ENCODE results near the gene CAMTA1. TPM values are rescaled to one million over a fixed set of nuclear protein-coding genes. Genes with fewer than 3 reads are reported as not detected.

CAMTA1 gene
- total and polyA plus RNA-seq, 2 experiments from 2014 or later: 89.0 to 145 TPM

GRCh38 chr1:6999826-7000225 is 214.6 kb downstream of the CAMTA1 start:
- Histone ChIP-seq H2AFZ (no peak overlapping the region), H3K9me2 (replicated peaks; ENCODE audit: insufficient read depth) (no peaks in the 10 kb centered on the region), H3K4me3 (no peak overlapping the region), H3K4me2 (no peak overlapping the region), H4K20me1 (ENCODE audit: insufficient read depth, poor library complexity, severe bottlenecking) (no peaks in the 10 kb centered on the region), H3K4me1 (ENCODE audit: insufficient read depth) (no peaks in the 10 kb centered on the region), H3K36me3 (replicated peaks; ENCODE audit: insufficient read depth, low read depth) (no peaks in the 10 kb centered on the region), H3K9me3 (ENCODE audit: low read depth) (no peaks in the 10 kb centered on the region), H3K27me3 (no peaks in the 10 kb centered on the region), H3K79me2 (no peaks in the 10 kb centered on the region), H3K27ac (no peak overlapping the region)
- 88% methylated on average over 6 of the region's 6 CpGs for WGBS (ENCODE audit: low lambda C conversion rate, missing lambda C conversion rate)
- TF ChIP-seq EZH2phosphoT487 (IDR thresholded peaks at IDR 0.05; ENCODE audit: low read depth, severe bottlenecking, unreplicated experiment) (no peak), EZH2 (IDR thresholded peaks at IDR 0.05; ENCODE audit: borderline replicate concordance) (no peak)
- TF ChIP-seq, protein P1, sequence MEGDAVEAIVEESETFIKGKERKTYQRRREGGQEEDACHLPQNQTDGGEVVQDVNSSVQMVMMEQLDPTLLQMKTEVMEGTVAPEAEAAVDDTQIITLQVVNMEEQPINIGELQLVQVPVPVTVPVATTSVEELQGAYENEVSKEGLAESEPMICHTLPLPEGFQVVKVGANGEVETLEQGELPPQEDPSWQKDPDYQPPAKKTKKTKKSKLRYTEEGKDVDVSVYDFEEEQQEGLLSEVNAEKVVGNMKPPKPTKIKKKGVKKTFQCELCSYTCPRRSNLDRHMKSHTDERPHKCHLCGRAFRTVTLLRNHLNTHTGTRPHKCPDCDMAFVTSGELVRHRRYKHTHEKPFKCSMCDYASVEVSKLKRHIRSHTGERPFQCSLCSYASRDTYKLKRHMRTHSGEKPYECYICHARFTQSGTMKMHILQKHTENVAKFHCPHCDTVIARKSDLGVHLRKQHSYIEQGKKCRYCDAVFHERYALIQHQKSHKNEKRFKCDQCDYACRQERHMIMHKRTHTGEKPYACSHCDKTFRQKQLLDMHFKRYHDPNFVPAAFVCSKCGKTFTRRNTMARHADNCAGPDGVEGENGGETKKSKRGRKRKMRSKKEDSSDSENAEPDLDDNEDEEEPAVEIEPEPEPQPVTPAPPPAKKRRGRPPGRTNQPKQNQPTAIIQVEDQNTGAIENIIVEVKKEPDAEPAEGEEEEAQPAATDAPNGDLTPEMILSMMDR (IDR thresholded peaks at IDR 0.05; ENCODE audit: poor library complexity): no peak
- DNase-seq (ENCODE audit: low spot score): no peak

DNA sequence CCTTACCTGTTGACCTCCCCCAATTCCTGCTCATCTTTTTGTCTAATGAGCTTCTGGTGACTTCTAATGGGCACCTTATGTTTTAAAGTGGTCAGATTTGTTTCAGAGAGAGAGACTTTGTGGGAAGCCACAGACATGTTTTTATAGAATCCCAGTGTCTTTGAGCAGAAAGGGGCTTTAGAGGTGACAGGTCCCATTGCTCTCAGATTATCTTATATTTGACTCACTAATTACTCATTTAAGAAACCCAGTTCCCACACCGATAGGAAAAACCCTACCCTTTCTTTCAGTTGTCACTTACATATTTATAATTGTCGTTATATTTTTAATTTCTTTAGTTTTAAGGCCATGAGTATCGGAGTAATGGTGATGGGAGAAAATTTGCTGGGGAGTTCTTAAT is 215.5 kb downstream of the CAMTA1 start:
- no peak for DNase-seq (ENCODE audit: low spot score)

GRCh38 chr1:7002728-7003127 is 217.5 kb downstream of the CAMTA1 start:
- Histone ChIP-seq H3K27ac (no peak overlapping the region), H3K79me2 (no peaks in the 10 kb centered on the region), H3K36me3 (replicated peaks; ENCODE audit: insufficient read depth, low read depth) (no peaks in the 10 kb centered on the region), H3K9me2 (replicated peaks; ENCODE audit: insufficient read depth) (no peaks in the 10 kb centered on the region), H4K20me1 (ENCODE audit: insufficient read depth, poor library complexity, severe bottlenecking) (no peaks in the 10 kb centered on the region), H3K4me2 (no peak overlapping the region), H3K4me3 (no peak overlapping the region), H3K27me3 (no peaks in the 10 kb centered on the region), H3K9me3 (ENCODE audit: low read depth) (no peaks in the 10 kb centered on the region), H2AFZ (no peak overlapping the region), H3K4me1 (ENCODE audit: insufficient read depth) (no peaks in the 10 kb centered on the region)
- 81% methylated on average over 8 of the region's 8 CpGs for WGBS (ENCODE audit: low lambda C conversion rate, missing lambda C conversion rate)
- TF ChIP-seq EZH2 (IDR thresholded peaks at IDR 0.05; ENCODE audit: borderline replicate concordance): no peak
- no peak for TF ChIP-seq EZH2phosphoT487 (IDR thresholded peaks at IDR 0.05; ENCODE audit: low read depth, severe bottlenecking, unreplicated experiment)
- TF ChIP-seq, protein P1 (IDR thresholded peaks at IDR 0.05; ENCODE audit: poor library complexity): no peak
- DNase-seq (ENCODE audit: low spot score): no peak

More for the DNA sequence above, 215.5 kb downstream of the CAMTA1 start:
- no peaks in the 10 kb centered on the region for H3K9me2 ChIP-seq (replicated peaks; ENCODE audit: insufficient read depth)
- no peaks in the 10 kb centered on the region for H3K9me3 ChIP-seq (ENCODE audit: low read depth)
- H3K27me3 ChIP-seq: no peaks in the 10 kb centered on the region
- H4K20me1 ChIP-seq (ENCODE audit: insufficient read depth, poor library complexity, severe bottlenecking): no peaks in the 10 kb centered on the region
- no peaks in the 10 kb centered on the region for H3K79me2 ChIP-seq
- no peak overlapping the region for H3K4me3 ChIP-seq
- WGBS (ENCODE audit: low lambda C conversion rate, missing lambda C conversion rate): 94% methylated on average over 3 of the region's 3 CpGs
- no peak overlapping the region for H3K27ac ChIP-seq
- H2AFZ ChIP-seq: no peak overlapping the region
- H3K4me1 ChIP-seq (ENCODE audit: insufficient read depth): no peaks in the 10 kb centered on the region
- TF ChIP-seq, protein P1 (IDR thresholded peaks at IDR 0.05; ENCODE audit: poor library complexity): no peak
- no peak for TF ChIP-seq EZH2phosphoT487 (IDR thresholded peaks at IDR 0.05; ENCODE audit: low read depth, severe bottlenecking, unreplicated experiment)
- TF ChIP-seq EZH2 (IDR thresholded peaks at IDR 0.05; ENCODE audit: borderline replicate concordance): no peak
- no peak overlapping the region for H3K4me2 ChIP-seq
- no peaks in the 10 kb centered on the region for H3K36me3 ChIP-seq (replicated peaks; ENCODE audit: insufficient read depth, low read depth)

DNA sequence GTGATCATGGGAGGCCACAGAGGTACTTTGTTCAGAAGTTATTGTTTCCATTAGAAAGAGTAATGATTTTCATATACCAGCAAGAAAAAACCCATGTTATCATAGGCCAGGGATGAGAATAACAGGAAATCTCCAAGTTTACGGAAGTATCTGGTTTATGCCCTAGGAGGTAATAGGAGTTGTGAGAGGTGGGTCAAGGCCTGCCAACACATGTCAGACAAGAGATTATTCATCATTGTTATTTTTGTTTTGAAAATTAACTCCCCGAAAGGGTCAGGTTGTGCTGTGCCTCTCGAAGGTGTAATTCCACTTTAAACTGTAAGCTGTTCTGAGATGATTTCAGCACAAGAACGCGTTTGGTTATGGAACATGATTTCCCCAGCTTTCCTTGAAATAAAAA is 218.4 kb downstream of the CAMTA1 start:
- no peak for TF ChIP-seq EZH2phosphoT487 (IDR thresholded peaks at IDR 0.05; ENCODE audit: low read depth, severe bottlenecking, unreplicated experiment)
- no peak for TF ChIP-seq EZH2 (IDR thresholded peaks at IDR 0.05; ENCODE audit: borderline replicate concordance)
- TF ChIP-seq, protein P1 (IDR thresholded peaks at IDR 0.05; ENCODE audit: poor library complexity): no peak
- no peak overlapping the region for H3K4me3 ChIP-seq
- 92% methylated on average over 5 of the region's 5 CpGs for WGBS (ENCODE audit: low lambda C conversion rate, missing lambda C conversion rate)

More for the DNA sequence above, 218.4 kb downstream of the CAMTA1 start:
- Histone ChIP-seq H3K4me1 (ENCODE audit: insufficient read depth) (no peaks in the 10 kb centered on the region), H3K79me2 (no peaks in the 10 kb centered on the region), H3K27me3 (no peaks in the 10 kb centered on the region), H3K27ac (no peak overlapping the region), H4K20me1 (ENCODE audit: insufficient read depth, poor library complexity, severe bottlenecking) (no peaks in the 10 kb centered on the region), H3K36me3 (replicated peaks; ENCODE audit: insufficient read depth, low read depth) (no peaks in the 10 kb centered on the region), H3K9me3 (ENCODE audit: low read depth) (no peaks in the 10 kb centered on the region), H2AFZ (no peak overlapping the region), H3K9me2 (replicated peaks; ENCODE audit: insufficient read depth) (no peaks in the 10 kb centered on the region), H3K4me2 (no peak overlapping the region)
- no peak for DNase-seq (ENCODE audit: low spot score)

Data from hepatocyte (in vitro differentiated cells).